ENCODE results near the gene AKAP7. TPM values are rescaled to one million over a fixed set of nuclear protein-coding genes. Genes with fewer than 3 reads are reported as not detected.

The AKAP7 gene
- total and polyA plus RNA-seq, 4 donors: 21.5 to 67.1 (median 50.9) TPM

- no peak for DNase-seq (ENCODE audit: low read depth in 4 of 6, low spot score in 6 of 6)
- Histone ChIP-seq H3K4me1 (ENCODE audit: control insufficient read depth, insufficient read depth, low read length) (peaks cover 3% of the 10 kb centered on the region), H3K36me3 (ENCODE audit: control insufficient read depth, insufficient read depth, low read length) (peaks cover 4% of the 10 kb centered on the region), H3K27ac (ENCODE audit: low read depth, low read length) (no peak overlapping the region), H3K4me3 (ENCODE audit: low read depth, low read length) (no peak overlapping the region), H3K27me3 (ENCODE audit: control insufficient read depth, insufficient read depth, low read length) (no peaks in the 10 kb centered on the region), H3K9me3 (ENCODE audit: control insufficient read depth, insufficient read depth, low read length) (peaks cover 5% of the 10 kb centered on the region)
- WGBS (ENCODE audit: insufficient coverage): no CpG with 5 or more reads among the region's 3 CpGs
Measured at GRCh38 chr6:131270534-131270933, 135.3 kb downstream of the AKAP7 start.

- Histone ChIP-seq H3K27me3 (ENCODE audit: control insufficient read depth, insufficient read depth, low read length) (no peaks in the 10 kb centered on the region), H3K4me3 (ENCODE audit: low read depth, low read length) (no peak overlapping the region), H3K4me1 (ENCODE audit: control insufficient read depth, insufficient read depth, low read length) (no peaks in the 10 kb centered on the region), H3K36me3 (ENCODE audit: control insufficient read depth, insufficient read depth, low read length) (no peaks in the 10 kb centered on the region), H3K9me3 (ENCODE audit: control insufficient read depth, insufficient read depth, low read length) (no peaks in the 10 kb centered on the region), H3K27ac (ENCODE audit: low read depth, low read length) (no peak overlapping the region)
- no peak for DNase-seq (ENCODE audit: low read depth in 4 of 6, low spot score in 6 of 6)
- WGBS (ENCODE audit: insufficient coverage): 100% methylated on average over 3 of the region's 4 CpGs
Measured at GRCh38 chr6:131275273-131275672, 140.0 kb downstream of the AKAP7 start.

DNA sequence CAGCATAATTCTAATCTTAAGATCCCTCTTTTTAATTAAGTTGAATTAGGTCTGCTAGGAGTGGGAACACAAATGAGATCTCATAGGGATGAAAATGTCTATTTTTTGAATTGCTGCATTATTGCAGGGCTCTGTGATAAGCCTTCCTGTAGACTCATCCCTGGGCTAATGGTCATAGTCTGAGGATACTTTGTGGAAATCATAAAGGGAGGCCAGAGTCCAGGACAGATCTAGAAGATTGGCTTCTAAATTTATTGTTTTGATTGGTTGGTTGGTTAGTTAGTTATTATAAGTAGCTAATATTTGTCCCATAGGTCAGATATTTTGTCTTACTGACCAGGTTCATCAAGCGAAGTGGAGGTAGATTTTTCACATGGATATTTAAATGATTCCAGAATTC is 142.3 kb downstream of the AKAP7 start:
- Histone ChIP-seq H3K9me3 (ENCODE audit: control insufficient read depth, insufficient read depth, low read length) (no peaks in the 10 kb centered on the region), H3K4me1 (ENCODE audit: control insufficient read depth, insufficient read depth, low read length) (peaks cover 6% of the 10 kb centered on the region), H3K27me3 (ENCODE audit: control insufficient read depth, insufficient read depth, low read length) (no peaks in the 10 kb centered on the region), H3K36me3 (ENCODE audit: control insufficient read depth, insufficient read depth, low read length) (no peaks in the 10 kb centered on the region), H3K4me3 (ENCODE audit: low read depth, low read length) (no peak overlapping the region), H3K27ac (ENCODE audit: low read depth, low read length) (no peak overlapping the region)
- DNase-seq (ENCODE audit: low read depth in 4 of 6, low spot score in 6 of 6): no peak
- no CpG with 5 or more reads among the region's 1 CpG for WGBS (ENCODE audit: insufficient coverage)

- peak; percentile 47 to 88 (median 60) for DNase-seq (ENCODE audit: low read depth in 4 of 6, low spot score in 6 of 6)
- H3K4me1 ChIP-seq (ENCODE audit: control insufficient read depth, insufficient read depth, low read length): peaks cover 6% of the 10 kb centered on the region
- H3K4me3 ChIP-seq (ENCODE audit: low read depth, low read length): no peak overlapping the region
- no peaks in the 10 kb centered on the region for H3K36me3 ChIP-seq (ENCODE audit: control insufficient read depth, insufficient read depth, low read length)
- WGBS (ENCODE audit: insufficient coverage): 15% methylated on average over 14 of the region's 16 CpGs
- no peaks in the 10 kb centered on the region for H3K9me3 ChIP-seq (ENCODE audit: control insufficient read depth, insufficient read depth, low read length)
- no peaks in the 10 kb centered on the region for H3K27me3 ChIP-seq (ENCODE audit: control insufficient read depth, insufficient read depth, low read length)
- peak overlapping the region; percentile 78 for H3K27ac ChIP-seq (ENCODE audit: low read depth, low read length)
Measured at GRCh38 chr6:131281471-131282270, 146.4 kb downstream of the AKAP7 start.

- H3K36me3 ChIP-seq (ENCODE audit: control insufficient read depth, insufficient read depth, low read length): no peaks in the 10 kb centered on the region
- no peaks in the 10 kb centered on the region for H3K9me3 ChIP-seq (ENCODE audit: control insufficient read depth, insufficient read depth, low read length)
- DNase-seq (ENCODE audit: low read depth in 4 of 6, low spot score in 6 of 6): no peak
- H3K4me1 ChIP-seq (ENCODE audit: control insufficient read depth, insufficient read depth, low read length): peaks cover 6% of the 10 kb centered on the region
- no peaks in the 10 kb centered on the region for H3K27me3 ChIP-seq (ENCODE audit: control insufficient read depth, insufficient read depth, low read length)
- H3K4me3 ChIP-seq (ENCODE audit: low read depth, low read length): no peak overlapping the region
- 60% methylated on average over 2 of the region's 5 CpGs for WGBS (ENCODE audit: insufficient coverage)
- H3K27ac ChIP-seq (ENCODE audit: low read depth, low read length): no peak overlapping the region
Measured at GRCh38 chr6:131282365-131282764, 147.1 kb downstream of the AKAP7 start.

GRCh38 chr6:131283466-131284175 is 148.4 kb downstream of the AKAP7 start:
- WGBS (ENCODE audit: insufficient coverage): 79% methylated on average over 2 of the region's 7 CpGs
- Histone ChIP-seq H3K4me1 (ENCODE audit: control insufficient read depth, insufficient read depth, low read length) (peaks cover 6% of the 10 kb centered on the region), H3K27me3 (ENCODE audit: control insufficient read depth, insufficient read depth, low read length) (no peaks in the 10 kb centered on the region), H3K36me3 (ENCODE audit: control insufficient read depth, insufficient read depth, low read length) (no peaks in the 10 kb centered on the region), H3K9me3 (ENCODE audit: control insufficient read depth, insufficient read depth, low read length) (no peaks in the 10 kb centered on the region), H3K27ac (ENCODE audit: low read depth, low read length) (no peak overlapping the region), H3K4me3 (ENCODE audit: low read depth, low read length) (no peak overlapping the region)
- DNase-seq (ENCODE audit: low read depth in 4 of 6, low spot score in 6 of 6): no peak

DNA sequence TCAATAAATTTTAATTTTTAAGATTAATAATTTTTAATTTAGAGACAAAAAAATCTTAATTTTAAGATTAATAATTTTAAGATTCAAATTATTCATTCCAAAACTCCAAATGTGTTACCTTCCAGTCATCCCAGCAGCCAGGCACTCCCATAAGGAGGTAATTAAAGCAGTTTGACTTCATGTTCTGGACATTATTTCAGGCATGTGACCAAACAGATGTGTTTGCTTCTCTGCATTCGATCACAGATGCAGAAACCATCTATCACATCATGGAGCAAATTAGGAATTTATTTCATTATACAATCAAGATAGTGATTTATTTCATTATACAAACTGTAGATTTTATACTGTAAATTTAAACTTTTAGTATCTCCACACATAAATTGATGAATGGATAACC is 150.3 kb downstream of the AKAP7 start:
- WGBS (ENCODE audit: insufficient coverage): no CpG with 5 or more reads among the region's 1 CpG
- H3K9me3 ChIP-seq (ENCODE audit: control insufficient read depth, insufficient read depth, low read length): no peaks in the 10 kb centered on the region
- DNase-seq (ENCODE audit: low read depth in 4 of 6, low spot score in 6 of 6): no peak

GRCh38 chr6:131286469-131287040 is 151.3 kb downstream of the AKAP7 start:
- H3K27me3 ChIP-seq (ENCODE audit: control insufficient read depth, insufficient read depth, low read length): no peaks in the 10 kb centered on the region
- no peak for DNase-seq (ENCODE audit: low read depth in 4 of 6, low spot score in 6 of 6)
- no peaks in the 10 kb centered on the region for H3K36me3 ChIP-seq (ENCODE audit: control insufficient read depth, insufficient read depth, low read length)
- 100% methylated on average over 1 of the region's 2 CpGs for WGBS (ENCODE audit: insufficient coverage)
- H3K27ac ChIP-seq (ENCODE audit: low read depth, low read length): no peak overlapping the region
- H3K9me3 ChIP-seq (ENCODE audit: control insufficient read depth, insufficient read depth, low read length): no peaks in the 10 kb centered on the region
- H3K4me3 ChIP-seq (ENCODE audit: low read depth, low read length): no peak overlapping the region
- peaks cover 3% of the 10 kb centered on the region for H3K4me1 ChIP-seq (ENCODE audit: control insufficient read depth, insufficient read depth, low read length)

More for the DNA sequence above, 150.3 kb downstream of the AKAP7 start:
- H3K4me3 ChIP-seq (ENCODE audit: low read depth, low read length): no peak overlapping the region
- no peak overlapping the region for H3K27ac ChIP-seq (ENCODE audit: low read depth, low read length)
- peaks cover 6% of the 10 kb centered on the region for H3K4me1 ChIP-seq (ENCODE audit: control insufficient read depth, insufficient read depth, low read length)
- no peaks in the 10 kb centered on the region for H3K27me3 ChIP-seq (ENCODE audit: control insufficient read depth, insufficient read depth, low read length)
- no peaks in the 10 kb centered on the region for H3K36me3 ChIP-seq (ENCODE audit: control insufficient read depth, insufficient read depth, low read length)

DNA sequence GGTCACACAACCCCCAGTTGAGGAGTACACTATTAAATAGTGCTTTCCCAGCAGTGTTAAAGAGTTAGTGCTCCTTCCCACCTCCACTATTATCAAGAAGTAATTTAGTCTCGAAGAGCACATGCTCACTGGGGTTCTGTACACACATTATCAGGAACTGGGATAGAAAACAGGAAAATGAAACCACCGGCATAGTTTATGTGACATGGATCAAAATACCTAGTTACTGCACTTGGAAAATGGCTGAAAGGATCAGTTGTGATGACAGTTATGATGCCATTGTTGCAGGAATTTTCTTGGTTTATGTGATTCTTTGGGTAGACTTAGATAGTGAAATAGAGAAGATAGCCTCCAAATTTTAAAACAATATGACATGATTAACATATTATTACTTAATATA is 152.9 kb downstream of the AKAP7 start:
- Histone ChIP-seq H3K9me3 (ENCODE audit: control insufficient read depth, insufficient read depth, low read length) (no peaks in the 10 kb centered on the region), H3K4me3 (ENCODE audit: low read depth, low read length) (no peak overlapping the region), H3K4me1 (ENCODE audit: control insufficient read depth, insufficient read depth, low read length) (no peaks in the 10 kb centered on the region), H3K27ac (ENCODE audit: low read depth, low read length) (no peak overlapping the region), H3K36me3 (ENCODE audit: control insufficient read depth, insufficient read depth, low read length) (no peaks in the 10 kb centered on the region), H3K27me3 (ENCODE audit: control insufficient read depth, insufficient read depth, low read length) (no peaks in the 10 kb centered on the region)
- no peak for DNase-seq (ENCODE audit: low read depth in 4 of 6, low spot score in 6 of 6)
- 100% methylated on average over 1 of the region's 2 CpGs for WGBS (ENCODE audit: insufficient coverage)
